Gastrocnemius medialis (tissue), 4 donors: ENCODE measurements around the gene TUBGCP3. TPM values are rescaled to one million over a fixed set of nuclear protein-coding genes. Genes with fewer than 3 reads are reported as not detected.

Experiments used
- ATAC-seq, 2 donors: fragments of 150-250 bp; one replicate each; pipeline ENCODE4 v1.9.1; 2016
- DNase-seq, 2 donors: peaks; one replicate each; pipeline ENCODE4 v3.0.0-alpha.2; 2019
- H3K27ac ChIP-seq, 4 donors: fragments of 200-600 bp; sonication (generic); 1 replicate in 1 of 4; 2 replicates in 3 of 4; pipeline ENCODE4 v1.5.1; 2016 to 2018; ENCODE audit warnings: mild to moderate bottlenecking in 2 of 4, moderate library complexity in 1 of 4
- H3K27me3 ChIP-seq, 3 donors: fragments of 200-600 bp; sonication (generic) in 2 of 3; 1 replicate in 1 of 3; 2 replicates in 2 of 3; pipeline versions ENCODE4 v1.5.1 to v1.6.0; 2016 to 2019; ENCODE audit warnings: mild to moderate bottlenecking in 1 of 3, moderate library complexity in 1 of 3
- H3K36me3 ChIP-seq, 2 donors: fragments of 200-600 bp; sonication (generic) in 1 of 2; one replicate each; pipeline ENCODE4 v1.5.1; 2017 to 2018
- H3K4me1 ChIP-seq, 2 donors: fragments of 200-600 bp; sonication (generic) in 1 of 2; one replicate each; pipeline ENCODE4 v1.5.1; 2016 to 2017; ENCODE audit warnings: mild to moderate bottlenecking in 2 of 2
- H3K4me3 ChIP-seq, 4 donors: fragments of 200-600 bp; sonication (generic) in 3 of 4; 1 replicate in 1 of 4; 2 replicates in 3 of 4; pipeline ENCODE4 v1.5.1; 2016 to 2019; ENCODE audit warnings: mild to moderate bottlenecking in 2 of 4
- H3K9me3 ChIP-seq, 3 donors: fragments of 200-600 bp; sonication (generic) in 2 of 3; 1 replicate in 1 of 3; 2 replicates in 2 of 3; pipeline ENCODE4 v1.5.1; 2016 to 2019
- CTCF ChIP-seq, 5 experiments: fragments of 450-650 bp in 3 of 5; fragments of 200-600 bp in 2 of 5; sonication (generic) in 2 of 5; IDR thresholded peaks in 4 of 5; conservative IDR thresholded peaks in 1 of 5; 1 replicate in 4 of 5; 2 replicates in 1 of 5; pipeline ENCODE4 v1.5.1; 2016 to 2019; ENCODE audit warnings: antibody characterized with exemption in 5 of 5, mild to moderate bottlenecking in 3 of 5, moderate library complexity in 3 of 5
- POLR2A ChIP-seq, 2 donors: fragments of 450-650 bp; IDR thresholded peaks; one replicate each; pipeline ENCODE4 v1.6.1; 2017; ENCODE audit warnings: antibody characterized with exemption in 2 of 2, mild to moderate bottlenecking in 2 of 2, moderate library complexity in 2 of 2
- in situ Hi-C, 4 donors: fragments of 200-750 bp; cut with MboI; loops; one replicate each; pipeline versions ENCODE4 v1.15.0 to v1.8.0; 2017; ENCODE audit warnings: low sequenced_read_pairs in 4 of 4
- intact Hi-C: fragments of 100-400 bp; cut with DNase I; formaldehyde crosslinking; loops from one replicate; pipeline ENCODE4 v1.15.1; 2023; ENCODE audit warnings: low total_unique reads
- total RNA-seq, 4 donors: library from RNA; depleted of rRNA; stranded (reverse); fragments of >200 nt; gene quantifications; one replicate each; pipeline versions ENCODE4 v1.1.0 to v1.2.3, GENCODE V29; 2016

TUBGCP3 gene
- total RNA-seq, 4 donors from 2014 or later: 10.0 to 14.3 (median 11.0) TPM

GRCh38 chr13:112513761-112514160, 74.2 kb downstream of the TUBGCP3 start:
- H3K36me3 ChIP-seq: peaks cover 0 to 53% of the 10 kb centered on the region in 2 donors
- no peak overlapping the region for H3K4me3 ChIP-seq
- H3K9me3 ChIP-seq: no peaks in the 10 kb centered on the region
- H3K27ac ChIP-seq: no peak overlapping the region
- DNase-seq (no peak), ATAC-seq (no peak)
- TF ChIP-seq POLR2A (IDR thresholded peaks at IDR 0.05): no peak
- no peak for TF ChIP-seq CTCF (IDR thresholded peaks at IDR 0.05 in 4 of 5, conservative IDR thresholded peaks at IDR 0.05 in 1 of 5)
- intact Hi-C loops: no loop called here
- in situ Hi-C loops: no loop called here
- no peaks in the 10 kb centered on the region for H3K4me1 ChIP-seq
- no peaks in the 10 kb centered on the region for H3K27me3 ChIP-seq

- TF ChIP-seq POLR2A (IDR thresholded peaks at IDR 0.05) (no peak), CTCF (IDR thresholded peaks at IDR 0.05 in 4 of 5, conservative IDR thresholded peaks at IDR 0.05 in 1 of 5) (no peak)
- intact Hi-C loops (no loop called here), in situ Hi-C loops (no loop called here)
- DNase-seq (no peak), ATAC-seq (no peak)
- Histone ChIP-seq H3K4me3 (no peak overlapping the region), H3K27me3 (no peaks in the 10 kb centered on the region), H3K27ac (no peak overlapping the region), H3K4me1 (no peaks in the 10 kb centered on the region), H3K36me3 (peaks cover 0 to 40% of the 10 kb centered on the region in 2 donors), H3K9me3 (no peaks in the 10 kb centered on the region)
These were observed 76.8 kb downstream of the TUBGCP3 start for GRCh38 chr13:112510987-112511685.

- peaks cover 0 to 41% of the 10 kb centered on the region in 2 donors for H3K36me3 ChIP-seq
- in situ Hi-C loops: no loop called here
These were observed 77.8 kb downstream of the TUBGCP3 start for GRCh38 chr13:112510002-112510780.

GRCh38 chr13:112509190-112509589, 78.8 kb downstream of the TUBGCP3 start:
- intact Hi-C loops: no loop called here
- in situ Hi-C loops: no loop called here
- Histone ChIP-seq H3K4me1 (no peaks in the 10 kb centered on the region), H3K36me3 (peaks cover 0 to 44% of the 10 kb centered on the region in 2 donors), H3K4me3 (no peak overlapping the region), H3K9me3 (no peaks in the 10 kb centered on the region), H3K27me3 (no peaks in the 10 kb centered on the region), H3K27ac (no peak overlapping the region)
- no peak for ATAC-seq
- no peak for DNase-seq
- TF ChIP-seq POLR2A (IDR thresholded peaks at IDR 0.05) (no peak), CTCF (IDR thresholded peaks at IDR 0.05 in 4 of 5, conservative IDR thresholded peaks at IDR 0.05 in 1 of 5) (no peak)

More at GRCh38 chr13:112510002-112510780, 77.8 kb downstream of the TUBGCP3 start:
- TF ChIP-seq POLR2A (IDR thresholded peaks at IDR 0.05) (no peak), CTCF (IDR thresholded peaks at IDR 0.05 in 4 of 5, conservative IDR thresholded peaks at IDR 0.05 in 1 of 5) (peak in 2 of 5 experiments; percentile 5 to 29)
- Histone ChIP-seq H3K4me1 (no peaks in the 10 kb centered on the region), H3K9me3 (no peaks in the 10 kb centered on the region), H3K27ac (no peak overlapping the region), H3K27me3 (no peaks in the 10 kb centered on the region), H3K4me3 (no peak overlapping the region)
- peak in 1 of 2 donors; percentile 24 for ATAC-seq
- no peak for DNase-seq
- intact Hi-C loops: no loop called here
